ENCODE results near the gene BRD3OS.

BRD3OS gene

DNA sequence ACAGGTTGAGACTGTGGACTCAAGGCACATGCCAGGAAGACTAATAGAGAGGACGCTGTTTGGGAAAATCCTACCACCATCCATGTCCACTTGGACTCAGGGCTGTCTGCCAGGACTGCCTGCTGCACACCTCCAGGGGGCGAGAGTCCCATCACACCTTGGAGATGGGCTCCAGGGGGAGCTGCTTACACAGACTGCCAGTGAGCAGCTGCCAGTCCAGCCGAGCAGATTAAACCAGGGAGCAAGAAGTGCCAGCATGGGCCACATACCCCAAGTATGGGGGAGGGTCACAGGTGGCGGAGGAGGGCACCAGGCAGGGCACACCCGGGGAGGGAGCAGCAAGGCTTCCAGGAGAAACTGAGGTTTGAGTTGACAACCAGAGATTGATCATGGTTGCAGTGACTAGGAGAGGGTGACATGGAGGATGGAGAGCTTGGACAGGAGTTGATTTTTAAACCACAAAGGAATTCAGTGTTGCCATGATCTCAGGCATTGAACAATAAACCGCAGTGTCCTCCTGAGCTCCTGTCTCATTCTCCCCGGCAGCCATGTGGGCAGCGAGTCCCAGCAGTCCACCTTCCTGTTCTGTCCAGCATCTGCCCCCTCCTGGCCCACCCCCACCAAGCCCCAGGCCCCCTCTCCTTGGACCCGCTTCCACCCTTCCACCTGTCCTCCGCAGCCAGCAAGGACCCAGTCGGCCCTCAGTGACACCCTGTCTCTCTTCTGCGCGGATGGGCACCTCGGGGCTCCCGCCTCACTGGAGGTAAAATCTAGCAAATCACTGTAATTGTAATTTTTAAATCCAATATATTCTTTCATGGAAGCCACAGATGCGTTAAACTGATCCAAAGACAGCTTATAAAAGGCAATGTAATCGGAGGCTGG is 30.0 kb upstream of the BRD3OS start:
- Histone ChIP-seq H3K9me3 (ENCODE audit: insufficient read depth, low read length) (no peaks in the 10 kb centered on the region), H3K27ac (ENCODE audit: low read length) (no peak overlapping the region), H3K36me3 (replicated peaks; ENCODE audit: low read depth, low read length) (no peaks in the 10 kb centered on the region), H3K4me3 (ENCODE audit: low read length) (no peak overlapping the region), H3K27me3 (ENCODE audit: low read depth, low read length) (no peaks in the 10 kb centered on the region), H3K4me1 (ENCODE audit: low read length) (peaks cover 20% of the 10 kb centered on the region), H3K9ac (ENCODE audit: low read length) (no peak overlapping the region), H3K79me2 (ENCODE audit: low read length) (peaks cover 23% of the 10 kb centered on the region), H4K20me1 (ENCODE audit: insufficient read depth, low read length) (peaks cover 13% of the 10 kb centered on the region), H2AFZ (ENCODE audit: low read depth, low read length) (no peak overlapping the region), H3K4me2 (ENCODE audit: low read length) (no peak overlapping the region)
- TF ChIP-seq, protein P1, sequence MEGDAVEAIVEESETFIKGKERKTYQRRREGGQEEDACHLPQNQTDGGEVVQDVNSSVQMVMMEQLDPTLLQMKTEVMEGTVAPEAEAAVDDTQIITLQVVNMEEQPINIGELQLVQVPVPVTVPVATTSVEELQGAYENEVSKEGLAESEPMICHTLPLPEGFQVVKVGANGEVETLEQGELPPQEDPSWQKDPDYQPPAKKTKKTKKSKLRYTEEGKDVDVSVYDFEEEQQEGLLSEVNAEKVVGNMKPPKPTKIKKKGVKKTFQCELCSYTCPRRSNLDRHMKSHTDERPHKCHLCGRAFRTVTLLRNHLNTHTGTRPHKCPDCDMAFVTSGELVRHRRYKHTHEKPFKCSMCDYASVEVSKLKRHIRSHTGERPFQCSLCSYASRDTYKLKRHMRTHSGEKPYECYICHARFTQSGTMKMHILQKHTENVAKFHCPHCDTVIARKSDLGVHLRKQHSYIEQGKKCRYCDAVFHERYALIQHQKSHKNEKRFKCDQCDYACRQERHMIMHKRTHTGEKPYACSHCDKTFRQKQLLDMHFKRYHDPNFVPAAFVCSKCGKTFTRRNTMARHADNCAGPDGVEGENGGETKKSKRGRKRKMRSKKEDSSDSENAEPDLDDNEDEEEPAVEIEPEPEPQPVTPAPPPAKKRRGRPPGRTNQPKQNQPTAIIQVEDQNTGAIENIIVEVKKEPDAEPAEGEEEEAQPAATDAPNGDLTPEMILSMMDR (IDR thresholded peaks at IDR 0.05; ENCODE audit: low read depth, low read length): peak; percentile 45
- no peak for TF ChIP-seq EZH2phosphoT487 (IDR thresholded peaks at IDR 0.05; ENCODE audit: low read depth)

DNA sequence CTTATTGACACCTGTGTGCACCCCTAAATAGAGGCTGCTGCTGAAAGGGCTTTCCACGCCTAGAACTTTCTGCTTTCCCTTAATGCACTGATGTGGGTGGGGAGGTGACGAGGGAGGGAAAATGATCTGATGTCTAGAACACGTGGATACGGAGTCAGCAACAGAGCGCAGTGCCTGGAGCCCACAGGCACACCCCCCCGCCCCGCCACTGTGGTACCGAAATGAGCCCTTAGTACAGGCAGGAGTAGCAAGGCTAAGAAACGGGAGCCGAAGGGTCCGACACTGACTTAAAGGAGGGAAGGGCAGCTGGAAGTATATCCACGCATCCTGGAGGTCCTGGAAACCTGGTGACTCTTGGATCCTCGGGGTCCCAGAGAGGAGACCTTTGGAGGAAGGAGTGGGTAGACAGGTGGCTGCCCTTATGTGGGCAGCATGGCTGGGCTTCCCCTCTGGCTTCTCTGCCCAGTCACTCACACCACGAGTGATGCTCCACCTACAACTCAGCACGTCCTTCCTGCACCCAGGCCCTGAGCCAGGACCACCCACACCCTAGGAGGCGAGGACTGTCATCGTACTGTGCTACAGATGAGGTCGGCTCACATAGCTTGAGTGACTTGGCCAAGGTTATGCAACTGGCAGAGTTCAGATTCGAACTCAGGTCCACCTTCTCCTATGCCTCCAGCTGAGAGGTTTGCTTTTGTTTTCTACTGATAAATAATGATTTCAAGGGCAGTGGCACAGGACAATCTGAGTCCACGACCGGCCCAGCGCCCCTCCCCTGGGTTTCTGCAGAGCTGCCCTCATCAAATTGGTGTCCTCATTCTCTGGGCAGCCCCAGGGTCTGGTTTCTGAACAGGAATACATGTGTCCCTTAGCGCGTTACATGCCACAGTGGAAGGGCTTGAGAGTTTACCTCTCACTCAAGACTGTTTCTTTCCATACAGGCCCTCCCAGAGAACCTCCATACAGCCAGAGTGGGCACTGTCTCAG is 28.5 kb upstream of the BRD3OS start:
- H3K4me2 ChIP-seq (ENCODE audit: low read length): no peak overlapping the region
- peaks cover 17% of the 10 kb centered on the region for H3K4me1 ChIP-seq (ENCODE audit: low read length)
- H3K9ac ChIP-seq (ENCODE audit: low read length): no peak overlapping the region
- no peaks in the 10 kb centered on the region for H3K36me3 ChIP-seq (replicated peaks; ENCODE audit: low read depth, low read length)
- H3K4me3 ChIP-seq (ENCODE audit: low read length): no peak overlapping the region
- peaks cover 3% of the 10 kb centered on the region; the same call in 1 of the 2 replicates for H4K20me1 ChIP-seq (ENCODE audit: insufficient read depth, low read length)
- no peaks in the 10 kb centered on the region for H3K27me3 ChIP-seq (ENCODE audit: low read depth, low read length)
- H3K79me2 ChIP-seq (ENCODE audit: low read length): peaks cover 7% of the 10 kb centered on the region
- no peak for TF ChIP-seq EZH2phosphoT487 (IDR thresholded peaks at IDR 0.05; ENCODE audit: low read depth)
- TF ChIP-seq, protein P1 (IDR thresholded peaks at IDR 0.05; ENCODE audit: low read depth, low read length): no peak
- no peaks in the 10 kb centered on the region for H3K9me3 ChIP-seq (ENCODE audit: insufficient read depth, low read length)
- no peak overlapping the region for H2AFZ ChIP-seq (ENCODE audit: low read depth, low read length)
- H3K27ac ChIP-seq (ENCODE audit: low read length): no peak overlapping the region

DNA sequence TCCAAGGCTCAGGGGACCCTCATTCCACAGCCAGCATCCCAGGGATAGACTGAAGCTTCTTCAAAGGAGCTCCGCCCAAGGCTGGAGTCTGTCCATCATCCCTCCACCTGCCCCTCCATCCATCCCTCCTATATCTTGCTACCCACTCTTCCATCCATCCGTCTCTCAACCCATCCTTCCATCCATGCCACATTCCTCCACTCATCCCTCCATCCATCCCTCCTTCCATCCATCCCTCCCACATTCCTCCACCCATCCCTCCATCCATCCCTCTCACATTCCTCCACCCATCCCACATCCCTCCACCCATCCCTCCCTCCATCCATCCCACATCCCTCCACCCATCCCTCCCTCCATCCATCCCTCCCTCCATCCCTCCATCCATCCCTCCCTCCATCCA is 27.7 kb upstream of the BRD3OS start:
- Histone ChIP-seq H3K27ac (ENCODE audit: low read length) (no peak overlapping the region), H3K9ac (ENCODE audit: low read length) (no peak overlapping the region), H3K4me2 (ENCODE audit: low read length) (no peak overlapping the region), H3K36me3 (replicated peaks; ENCODE audit: low read depth, low read length) (no peaks in the 10 kb centered on the region), H3K79me2 (ENCODE audit: low read length) (no peaks in the 10 kb centered on the region), H4K20me1 (ENCODE audit: insufficient read depth, low read length) (peaks cover 3% of the 10 kb centered on the region; the same call in 1 of the 2 replicates), H3K4me1 (ENCODE audit: low read length) (peaks cover 17% of the 10 kb centered on the region), H3K9me3 (ENCODE audit: insufficient read depth, low read length) (no peaks in the 10 kb centered on the region), H2AFZ (ENCODE audit: low read depth, low read length) (no peak overlapping the region), H3K27me3 (ENCODE audit: low read depth, low read length) (no peaks in the 10 kb centered on the region), H3K4me3 (ENCODE audit: low read length) (no peak overlapping the region)
- TF ChIP-seq, protein P1 (IDR thresholded peaks at IDR 0.05; ENCODE audit: low read depth, low read length): no peak
- TF ChIP-seq EZH2phosphoT487 (IDR thresholded peaks at IDR 0.05; ENCODE audit: low read depth): no peak

Data from OCI-LY3 (cell line).